Lower leg skin (tissue), 3 donors: Measurements from ENCODE around the gene FLYWCH1.

ENCODE experiments used
- POLR2A ChIP-seq, 2 donors: fragments of 450-650 bp; IDR thresholded peaks; one replicate each; pipeline ENCODE4 v1.6.1; 2016 to 2017; ENCODE audit warnings: antibody characterized with exemption in 2 of 2, mild to moderate bottlenecking in 1 of 2, moderate library complexity in 1 of 2
- TF ChIP-seq, protein P1 (sequence below), 3 donors: fragments of 450-650 bp; IDR thresholded peaks; one replicate each; pipeline ENCODE4 v1.5.1; 2016; ENCODE audit warnings: antibody characterized with exemption in 3 of 3, mild to moderate bottlenecking in 3 of 3, moderate library complexity in 2 of 3

GRCh38 chr16:2923481-2923880, 11.8 kb downstream of the FLYWCH1 start:
- TF ChIP-seq, protein P1, sequence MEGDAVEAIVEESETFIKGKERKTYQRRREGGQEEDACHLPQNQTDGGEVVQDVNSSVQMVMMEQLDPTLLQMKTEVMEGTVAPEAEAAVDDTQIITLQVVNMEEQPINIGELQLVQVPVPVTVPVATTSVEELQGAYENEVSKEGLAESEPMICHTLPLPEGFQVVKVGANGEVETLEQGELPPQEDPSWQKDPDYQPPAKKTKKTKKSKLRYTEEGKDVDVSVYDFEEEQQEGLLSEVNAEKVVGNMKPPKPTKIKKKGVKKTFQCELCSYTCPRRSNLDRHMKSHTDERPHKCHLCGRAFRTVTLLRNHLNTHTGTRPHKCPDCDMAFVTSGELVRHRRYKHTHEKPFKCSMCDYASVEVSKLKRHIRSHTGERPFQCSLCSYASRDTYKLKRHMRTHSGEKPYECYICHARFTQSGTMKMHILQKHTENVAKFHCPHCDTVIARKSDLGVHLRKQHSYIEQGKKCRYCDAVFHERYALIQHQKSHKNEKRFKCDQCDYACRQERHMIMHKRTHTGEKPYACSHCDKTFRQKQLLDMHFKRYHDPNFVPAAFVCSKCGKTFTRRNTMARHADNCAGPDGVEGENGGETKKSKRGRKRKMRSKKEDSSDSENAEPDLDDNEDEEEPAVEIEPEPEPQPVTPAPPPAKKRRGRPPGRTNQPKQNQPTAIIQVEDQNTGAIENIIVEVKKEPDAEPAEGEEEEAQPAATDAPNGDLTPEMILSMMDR (IDR thresholded peaks at IDR 0.05) = no peak
- TF ChIP-seq POLR2A (IDR thresholded peaks at IDR 0.05) = no peak
